NT2/D1 (cell line): Measurements from ENCODE around the gene MYO1C.

Experiments used
- SUZ12 ChIP-seq: IDR thresholded peaks from 2 replicates; pipeline ENCODE4 v1.6.1; 2011; ENCODE audit not compliant: insufficient read length, insufficient read depth; ENCODE audit errors: extremely low read depth
- YY1 ChIP-seq: IDR thresholded peaks from 2 replicates; pipeline ENCODE4 v1.6.1; 2011; ENCODE audit not compliant: insufficient read length, insufficient read depth

- no peak for TF ChIP-seq YY1
- no peak for TF ChIP-seq SUZ12
These were observed 20.3 kb downstream of the MYO1C start for GRCh38 chr17:1471911-1472821.
